IMR-90 (cell line): Measurements from ENCODE around the gene PRDM15. TPM values are rescaled to one million over a fixed set of nuclear protein-coding genes. Genes with fewer than 3 reads are reported as not detected.

Experiments used
- ATAC-seq: fragments of 200-7000 bp; cut with Tn5 transposase; 2 replicates; pipeline ENCODE4 v1.9.1; 2020; ENCODE audit warnings: low read depth, mild to moderate bottlenecking, moderate library complexity
- BruUV-seq: library from RNA; stranded (reverse); fragments of 400-500 nt; replicated peaks from 2 replicates; lab custom pipeline; 2021; lab: Mats Ljungman, UMichigan
- CTCF ChIA-PET: fragments of 300-600 bp; formaldehyde crosslinking; extraction: SDS; loops from one replicate; lab custom pipeline; 2021; ENCODE audit warnings: antibody characterized with exemption; lab: Yijun Ruan, JAX
- POLR2A ChIA-PET: fragments of 300-600 bp; sonication (Branson Sonifier 250); formaldehyde crosslinking; loops from one replicate; lab custom pipeline; 2022; ENCODE audit warnings: antibody characterized with exemption; ENCODE audit not compliant: unreplicated experiment; lab: Charles Lee
- DNase-seq: peaks from one replicate; pipeline ENCODE4 v3.0.0; 2013
- H2AFZ ChIP-seq: replicated peaks from 2 replicates; pipeline ENCODE3; 2013; ENCODE audit warnings: low read length, mild to moderate bottlenecking; ENCODE audit not compliant: poor library complexity
- H2AK5ac ChIP-seq: 2 replicates; pipeline ENCODE4 v1.6.1; 2013; ENCODE audit warnings: low read depth, low read length, inconsistent platforms
- H2AK9ac ChIP-seq: replicated peaks from 2 replicates; pipeline ENCODE3; 2013; ENCODE audit warnings: mild to moderate bottlenecking, low read depth, low read length, moderate library complexity; ENCODE audit not compliant: poor library complexity
- H2BK120ac ChIP-seq: 2 replicates; pipeline ENCODE4 v1.6.1; 2013; ENCODE audit warnings: low read depth, low read length, inconsistent platforms
- H2BK15ac ChIP-seq: 3 replicates; pipeline ENCODE4 v1.6.1; 2013; ENCODE audit warnings: low read depth, low read length, inconsistent platforms
- H2BK20ac ChIP-seq: 2 replicates; pipeline ENCODE4 v1.6.1; 2013; ENCODE audit warnings: low read depth, mild to moderate bottlenecking, inconsistent platforms, low read length, moderate library complexity
- H2BK5ac ChIP-seq: 2 replicates; pipeline ENCODE4 v1.6.1; 2013; ENCODE audit warnings: mild to moderate bottlenecking, low read depth, low read length, inconsistent platforms; ENCODE audit not compliant: poor library complexity, severe bottlenecking
- H3K14ac ChIP-seq: replicated peaks from 2 replicates; pipeline ENCODE4 v1.6.1; 2013; ENCODE audit warnings: low read depth, low read length, inconsistent platforms
- H3K18ac ChIP-seq: 2 replicates; pipeline ENCODE4 v1.6.1; 2013; ENCODE audit warnings: low read depth, low read length, control low read depth
- H3K23ac ChIP-seq: 2 replicates; pipeline ENCODE4 v1.6.1; 2013; ENCODE audit warnings: low read depth, low read length, inconsistent platforms
- H3K27ac ChIP-seq: 2 replicates; pipeline ENCODE4 v1.5.1; 2013; ENCODE audit warnings: mild to moderate bottlenecking, control low read depth, low read length; ENCODE audit not compliant: insufficient read depth
- H3K27me3 ChIP-seq: 2 replicates; pipeline ENCODE4 v1.6.1; 2013; ENCODE audit warnings: low read length; ENCODE audit not compliant: control insufficient read depth, insufficient read depth
- H3K36me3 ChIP-seq: 2 replicates; pipeline ENCODE4 v1.6.1; 2013; ENCODE audit warnings: low read length, mixed read lengths; ENCODE audit not compliant: control insufficient read depth, insufficient read depth
- H3K4ac ChIP-seq: 2 replicates; pipeline ENCODE4 v1.6.1; 2013; ENCODE audit warnings: low read depth, low read length, inconsistent platforms
- H3K4me1 ChIP-seq: 2 replicates; pipeline ENCODE4 v1.6.1; 2013; ENCODE audit warnings: low read length, mixed read lengths; ENCODE audit not compliant: control insufficient read depth, insufficient read depth
- H3K4me2 ChIP-seq: 2 replicates; pipeline ENCODE4 v1.6.1; 2013; ENCODE audit warnings: low read depth, mild to moderate bottlenecking, control low read depth, low read length, moderate library complexity
- H3K4me3 ChIP-seq: 2 replicates; pipeline ENCODE4 v1.5.1; 2013; ENCODE audit warnings: low read depth, mild to moderate bottlenecking, control low read depth, low read length, moderate library complexity; ENCODE audit not compliant: insufficient read depth
- H3K56ac ChIP-seq: 2 replicates; pipeline ENCODE4 v1.6.1; 2013; ENCODE audit warnings: low read length, inconsistent platforms; ENCODE audit not compliant: insufficient read depth; ENCODE audit errors: extremely low read depth
- H3K79me1 ChIP-seq, 2 experiments: 2 replicates each; pipeline ENCODE4 v1.6.1; 2013; ENCODE audit warnings: low read length in 2 of 2, inconsistent platforms in 1 of 2, low read depth in 1 of 2
- H3K9ac ChIP-seq: 2 replicates; pipeline ENCODE4 v1.6.1; 2013; ENCODE audit warnings: low read depth, low read length, control low read depth
- H3K9me1 ChIP-seq: 2 replicates; pipeline ENCODE4 v1.6.1; 2013; ENCODE audit warnings: low read length, inconsistent platforms; ENCODE audit not compliant: insufficient read depth
- H3K9me3 ChIP-seq: 2 replicates; pipeline ENCODE4 v1.6.1; 2013; ENCODE audit warnings: low read length; ENCODE audit not compliant: control insufficient read depth, insufficient read depth
- H4K20me1 ChIP-seq: 2 replicates; pipeline ENCODE4 v1.6.1; 2013; ENCODE audit warnings: low read length, inconsistent platforms; ENCODE audit not compliant: insufficient read depth
- H4K5ac ChIP-seq: 2 replicates; pipeline ENCODE4 v1.6.1; 2013; ENCODE audit warnings: mild to moderate bottlenecking, low read depth, low read length, control low read depth
- H4K8ac ChIP-seq, 2 experiments: 2 replicates each; pipeline ENCODE4 v1.6.1; 2013; ENCODE audit warnings: low read depth in 2 of 2, low read length in 2 of 2, control low read depth in 1 of 2, inconsistent platforms in 1 of 2
- H4K91ac ChIP-seq: 2 replicates; pipeline ENCODE4 v1.6.1; 2013; ENCODE audit warnings: low read depth, low read length, inconsistent platforms; ENCODE audit not compliant: insufficient read depth
- BHLHE40 ChIP-seq: fragments of 150-350 bp; IDR thresholded peaks from 2 replicates; pipeline ENCODE4 v1.6.1; 2016; ENCODE audit warnings: mild to moderate bottlenecking, low read depth, low read length
- CEBPB ChIP-seq: IDR thresholded peaks from 2 replicates; pipeline ENCODE4 v1.6.1; 2012; ENCODE audit warnings: low read depth, low read length, improper control_type of control experiment
- CHD1 ChIP-seq: IDR thresholded peaks from 2 replicates; pipeline ENCODE4 v1.6.1; 2012; ENCODE audit warnings: low read depth, low read length, improper control_type of control experiment
- FOS ChIP-seq: fragments of 150-350 bp; IDR thresholded peaks from 2 replicates; pipeline ENCODE4 v1.6.1; 2016; ENCODE audit warnings: low read depth, low read length
- MAFK ChIP-seq: IDR thresholded peaks from 2 replicates; pipeline ENCODE4 v1.6.1; 2012; ENCODE audit warnings: low read depth, low read length, improper control_type of control experiment
- MAZ ChIP-seq: IDR thresholded peaks from 2 replicates; pipeline ENCODE4 v1.6.1; 2012; ENCODE audit warnings: low read depth, mild to moderate bottlenecking, low read length, improper control_type of control experiment, moderate library complexity, borderline replicate concordance
- POLR2A ChIP-seq: IDR thresholded peaks from 2 replicates; pipeline ENCODE4 v1.6.1; 2012; ENCODE audit warnings: mild to moderate bottlenecking, low read depth, low read length
- RAD21 ChIP-seq: IDR thresholded peaks from 2 replicates; pipeline ENCODE4 v1.6.1; 2012; ENCODE audit warnings: low read length, improper control_type of control experiment
- RCOR1 ChIP-seq: IDR thresholded peaks from 2 replicates; pipeline ENCODE4 v1.6.1; 2012; ENCODE audit warnings: mild to moderate bottlenecking, low read length, improper control_type of control experiment; ENCODE audit not compliant: insufficient replicate concordance
- RFX5 ChIP-seq: IDR thresholded peaks from 2 replicates; pipeline ENCODE4 v1.8.0; 2012; ENCODE audit warnings: low read depth, mild to moderate bottlenecking, low read length, moderate library complexity
- SMC3 ChIP-seq: fragments of 150-350 bp; IDR thresholded peaks from 2 replicates; pipeline ENCODE4 v1.6.1; 2016; ENCODE audit warnings: low read depth, mild to moderate bottlenecking, antibody characterized with exemption, low read length, moderate library complexity
- USF2 ChIP-seq: fragments of 150-350 bp; IDR thresholded peaks from 2 replicates; pipeline ENCODE4 v1.6.1; 2017; ENCODE audit warnings: mild to moderate bottlenecking, antibody characterized with exemption, low read length, low read depth
- WGBS, 2 experiments: methylation state at CpG; one replicate each; pipeline versions ENCODE4 v1.1.5 to v1.1.7; 2013; ENCODE audit warnings: missing lambda C conversion rate in 2 of 2; ENCODE audit not compliant: insufficient read length in 1 of 2; ENCODE audit errors: extremely low coverage in 2 of 2; 5-methylcytosine and 5-hydroxymethylcytosine counted together
- dilution Hi-C: fragments of 300-500 bp; cut with HindIII; formaldehyde crosslinking; loops from one replicate; pipeline ENCODE4 v1.14.3; 2018; ENCODE audit warnings: low sequenced_read_pairs; ENCODE audit not compliant: unreplicated experiment
- in situ Hi-C: fragments of 300-500 bp; cut with MboI; formaldehyde crosslinking; loops from 3 replicates; pipeline ENCODE4 v1.14.3; 2019; ENCODE audit warnings: low sequenced_read_pairs, inconsistent platforms, mixed read lengths
- intact Hi-C: fragments of 100-400 bp; cut with micrococcal nuclease; formaldehyde crosslinking; loops from 2 replicates; pipeline ENCODE4 v1.10.0; 2022
- polyA plus RNA-seq, 3 experiments: library from polyadenylated mRNA; depleted of rRNA; stranded (reverse); fragments of >200 nt; gene quantifications; 2 replicates each; pipeline ENCODE4 v1.2.3, GENCODE V29; 2012; ENCODE audit warnings: low replicate concordance in 1 of 3
- total RNA-seq: library from RNA; depleted of rRNA; stranded (reverse); fragments of >200 nt; gene quantifications from 2 replicates; pipeline ENCODE4 v1.2.3, GENCODE V29; 2012
- TF ChIP-seq, protein P1 (sequence below): fragments of 150-350 bp; IDR thresholded peaks from 2 replicates; pipeline ENCODE4 v1.6.1; 2016; ENCODE audit warnings: low read depth, mild to moderate bottlenecking, low read length, moderate library complexity, borderline replicate concordance
- TF ChIP-seq, protein P2 (sequence below): conservative IDR thresholded peaks from 2 replicates; pipeline ENCODE4 v1.5.1; 2012; ENCODE audit warnings: mild to moderate bottlenecking, low read depth, low read length, improper control_type of control experiment

The PRDM15 gene
- total and polyA plus RNA-seq, 2 of the 4 experiments (the other 2 are of a cell fraction): 7.3 to 8.8 TPM

DNA sequence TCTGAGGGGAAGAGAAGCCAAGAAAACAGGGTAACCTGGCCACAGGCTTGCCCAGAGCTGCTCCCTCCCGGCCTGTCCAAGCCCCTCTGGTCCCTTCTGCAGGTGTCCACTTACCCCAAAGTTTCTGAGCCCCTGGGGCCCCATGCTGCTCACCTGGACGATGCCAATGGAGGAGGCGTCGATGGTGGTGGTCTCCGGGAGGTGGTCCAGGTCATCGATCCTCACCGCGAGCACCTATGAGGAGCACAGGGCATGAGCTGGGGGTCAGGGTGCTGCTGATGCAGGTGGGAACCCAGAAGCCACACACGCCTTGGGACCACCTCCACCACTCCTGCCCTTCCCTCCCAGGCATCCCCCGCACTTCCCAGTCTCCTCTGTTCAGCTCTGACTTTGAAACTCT is 74.8 kb downstream of the PRDM15 start:
- Histone ChIP-seq H3K4me2 (no peak overlapping the region), H4K5ac (no peak overlapping the region), H3K4ac (no peak overlapping the region), H2AK5ac (no peak overlapping the region), H3K14ac (no peak overlapping the region), H3K4me3 (no peak overlapping the region), H4K91ac (no peak overlapping the region), H3K9ac (no peak overlapping the region), H4K8ac (no peak overlapping the region), H3K56ac (no peak overlapping the region), H3K36me3 (peaks cover 19% of the 10 kb centered on the region), H3K23ac (no peak overlapping the region), H2BK15ac (no peak overlapping the region), H3K9me3 (no peaks in the 10 kb centered on the region), H3K27ac (no peak overlapping the region), H3K9me1 (peaks cover 2% of the 10 kb centered on the region; the same call in 1 of the 2 replicates), H4K20me1 (no peaks in the 10 kb centered on the region), H2AFZ (no peak overlapping the region), H2BK5ac (no peak overlapping the region), H3K79me1 (peaks cover 0 to 7% of the 10 kb centered on the region in 2 experiments; a peak in 1 of 4 replicates), H3K27me3 (no peaks in the 10 kb centered on the region), H3K4me1 (no peaks in the 10 kb centered on the region), H2BK20ac (no peak overlapping the region), H3K18ac (no peak overlapping the region), H2AK9ac (no peak overlapping the region), H2BK120ac (no peak overlapping the region)
- TF ChIP-seq CHD1: no peak
- TF ChIP-seq, protein P1, sequence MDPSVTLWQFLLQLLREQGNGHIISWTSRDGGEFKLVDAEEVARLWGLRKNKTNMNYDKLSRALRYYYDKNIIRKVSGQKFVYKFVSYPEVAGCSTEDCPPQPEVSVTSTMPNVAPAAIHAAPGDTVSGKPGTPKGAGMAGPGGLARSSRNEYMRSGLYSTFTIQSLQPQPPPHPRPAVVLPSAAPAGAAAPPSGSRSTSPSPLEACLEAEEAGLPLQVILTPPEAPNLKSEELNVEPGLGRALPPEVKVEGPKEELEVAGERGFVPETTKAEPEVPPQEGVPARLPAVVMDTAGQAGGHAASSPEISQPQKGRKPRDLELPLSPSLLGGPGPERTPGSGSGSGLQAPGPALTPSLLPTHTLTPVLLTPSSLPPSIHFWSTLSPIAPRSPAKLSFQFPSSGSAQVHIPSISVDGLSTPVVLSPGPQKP: no peak
- TF ChIP-seq RCOR1: no peak
- TF ChIP-seq FOS: no peak
- TF ChIP-seq, protein P2, sequence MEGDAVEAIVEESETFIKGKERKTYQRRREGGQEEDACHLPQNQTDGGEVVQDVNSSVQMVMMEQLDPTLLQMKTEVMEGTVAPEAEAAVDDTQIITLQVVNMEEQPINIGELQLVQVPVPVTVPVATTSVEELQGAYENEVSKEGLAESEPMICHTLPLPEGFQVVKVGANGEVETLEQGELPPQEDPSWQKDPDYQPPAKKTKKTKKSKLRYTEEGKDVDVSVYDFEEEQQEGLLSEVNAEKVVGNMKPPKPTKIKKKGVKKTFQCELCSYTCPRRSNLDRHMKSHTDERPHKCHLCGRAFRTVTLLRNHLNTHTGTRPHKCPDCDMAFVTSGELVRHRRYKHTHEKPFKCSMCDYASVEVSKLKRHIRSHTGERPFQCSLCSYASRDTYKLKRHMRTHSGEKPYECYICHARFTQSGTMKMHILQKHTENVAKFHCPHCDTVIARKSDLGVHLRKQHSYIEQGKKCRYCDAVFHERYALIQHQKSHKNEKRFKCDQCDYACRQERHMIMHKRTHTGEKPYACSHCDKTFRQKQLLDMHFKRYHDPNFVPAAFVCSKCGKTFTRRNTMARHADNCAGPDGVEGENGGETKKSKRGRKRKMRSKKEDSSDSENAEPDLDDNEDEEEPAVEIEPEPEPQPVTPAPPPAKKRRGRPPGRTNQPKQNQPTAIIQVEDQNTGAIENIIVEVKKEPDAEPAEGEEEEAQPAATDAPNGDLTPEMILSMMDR: no peak
- TF ChIP-seq BHLHE40: no peak
- TF ChIP-seq CEBPB: no peak
- TF ChIP-seq SMC3: no peak
- no peak for TF ChIP-seq POLR2A
- TF ChIP-seq USF2: no peak
- TF ChIP-seq MAZ: no peak
- no peak for TF ChIP-seq MAFK
- no peak for TF ChIP-seq RFX5
- no peak for TF ChIP-seq RAD21
- ChIA-PET CTCF (no interaction called here), POLR2A (no interaction called here)
- dilution Hi-C loops (no loop called here), intact Hi-C loops (no loop called here), in situ Hi-C loops (no loop called here)
- 93% methylated on average over 3 of the region's 10 CpGs; no CpG with 5 or more reads in 1 of the 2 experiments for WGBS, 2 experiments
- BruUV-seq: no TSS peak
- ATAC-seq: no peak
- DNase-seq: no peak
